ENCODE measurements around the gene TPX2.
"Not testable (repeated sequence)": the region's sequence is repeated elsewhere in the genome, so short reads cannot be mapped to it uniquely, and the experiment has no call there.

Gene TPX2

GRCh38 chr20:31821427-31821826 is 82.3 kb downstream of the TPX2 start:
- TF ChIP-seq Cebpa-rat (IDR thresholded peaks at IDR 0.05): no peak
- Histone ChIP-seq H3K9me3 (no peaks in the 10 kb centered on the region), H3K27ac (no peak overlapping the region), H3K4me3 (no peak overlapping the region), H3K4me2 (no peak overlapping the region), H3K4me1 (peaks cover 29% of the 10 kb centered on the region), H4K20me1 (no peaks in the 10 kb centered on the region), H3K27me3 (no peaks in the 10 kb centered on the region), H3K9ac (no peak overlapping the region), H3K36me3 (no peaks in the 10 kb centered on the region)

GRCh38 chr20:31822421-31823330 is 83.6 kb downstream of the TPX2 start:
- H3K4me2 ChIP-seq: peak overlapping the region; percentile 77
- no peaks in the 10 kb centered on the region for H3K9me3 ChIP-seq
- TF ChIP-seq Cebpa-rat (IDR thresholded peaks at IDR 0.05): no peak
- peaks cover 29% of the 10 kb centered on the region for H3K4me1 ChIP-seq
- peak overlapping the region; percentile 40; the same call in 1 of the 2 replicates for H3K4me3 ChIP-seq
- H3K9ac ChIP-seq: no peak overlapping the region; the same call in 1 of the 2 replicates
- H3K27me3 ChIP-seq: no peaks in the 10 kb centered on the region
- no peak overlapping the region for H3K27ac ChIP-seq
- no peaks in the 10 kb centered on the region for H4K20me1 ChIP-seq
- H3K36me3 ChIP-seq: no peaks in the 10 kb centered on the region

GRCh38 chr20:31823360-31824124 is 84.5 kb downstream of the TPX2 start:
- H3K9me3 ChIP-seq: no peaks in the 10 kb centered on the region
- no peaks in the 10 kb centered on the region for H3K27me3 ChIP-seq
- no peak overlapping the region for H3K4me3 ChIP-seq
- no peak for TF ChIP-seq Cebpa-rat (IDR thresholded peaks at IDR 0.05)
- H3K4me2 ChIP-seq: peak overlapping the region; percentile 77
- peak overlapping the region; percentile 44; the same call in 1 of the 2 replicates for H3K27ac ChIP-seq
- H4K20me1 ChIP-seq: no peaks in the 10 kb centered on the region
- peaks cover 29% of the 10 kb centered on the region for H3K4me1 ChIP-seq
- no peaks in the 10 kb centered on the region for H3K36me3 ChIP-seq
- H3K9ac ChIP-seq: peak overlapping the region; percentile 58; the same call in 1 of the 2 replicates

- no peak for TF ChIP-seq Cebpa-rat (IDR thresholded peaks at IDR 0.05)
- H4K20me1 ChIP-seq: no peaks in the 10 kb centered on the region
- H3K9ac ChIP-seq: peak overlapping the region; percentile 58; the same call in 1 of the 2 replicates
- no peaks in the 10 kb centered on the region for H3K36me3 ChIP-seq
- peak overlapping the region; percentile 44; the same call in 1 of the 2 replicates for H3K27ac ChIP-seq
- peaks cover 30% of the 10 kb centered on the region for H3K4me1 ChIP-seq
- H3K27me3 ChIP-seq: no peaks in the 10 kb centered on the region
- H3K9me3 ChIP-seq: no peaks in the 10 kb centered on the region
- H3K4me3 ChIP-seq: no peak overlapping the region
- peak overlapping the region; percentile 77 for H3K4me2 ChIP-seq
Observed at GRCh38 chr20:31824125-31824485, 85.0 kb downstream of the TPX2 start.

- peak overlapping the region; percentile 44; the same call in 1 of the 2 replicates for H3K27ac ChIP-seq
- no peaks in the 10 kb centered on the region for H3K36me3 ChIP-seq
- no peak overlapping the region for H3K4me3 ChIP-seq
- no peaks in the 10 kb centered on the region for H4K20me1 ChIP-seq
- peak overlapping the region; percentile 77 for H3K4me2 ChIP-seq
- H3K9ac ChIP-seq: peak overlapping the region; percentile 19; the same call in 1 of the 2 replicates
- H3K27me3 ChIP-seq: no peaks in the 10 kb centered on the region
- no peaks in the 10 kb centered on the region for H3K9me3 ChIP-seq
- H3K4me1 ChIP-seq: peaks cover 36% of the 10 kb centered on the region
- no peak for TF ChIP-seq Cebpa-rat (IDR thresholded peaks at IDR 0.05)
Observed at GRCh38 chr20:31824554-31825313, 85.6 kb downstream of the TPX2 start.

- no peaks in the 10 kb centered on the region for H3K9me3 ChIP-seq
- H3K36me3 ChIP-seq: no peaks in the 10 kb centered on the region
- H4K20me1 ChIP-seq: no peaks in the 10 kb centered on the region
- H3K4me3 ChIP-seq: no peak overlapping the region
- no peak overlapping the region for H3K27ac ChIP-seq
- TF ChIP-seq Cebpa-rat (IDR thresholded peaks at IDR 0.05): no peak
- H3K4me2 ChIP-seq: no peak overlapping the region
- no peaks in the 10 kb centered on the region for H3K27me3 ChIP-seq
- peaks cover 46% of the 10 kb centered on the region for H3K4me1 ChIP-seq
- no peak overlapping the region for H3K9ac ChIP-seq
Observed at GRCh38 chr20:31826074-31826473, 87.0 kb downstream of the TPX2 start.

GRCh38 chr20:31827059-31827458 is 88.0 kb downstream of the TPX2 start:
- peaks cover 46% of the 10 kb centered on the region for H3K4me1 ChIP-seq
- H3K36me3 ChIP-seq: no peaks in the 10 kb centered on the region
- H3K27me3 ChIP-seq: no peaks in the 10 kb centered on the region
- TF ChIP-seq Cebpa-rat (IDR thresholded peaks at IDR 0.05): no peak
- no peak overlapping the region for H3K4me2 ChIP-seq
- no peak overlapping the region for H3K4me3 ChIP-seq
- H3K9ac ChIP-seq: no peak overlapping the region
- no peaks in the 10 kb centered on the region for H3K9me3 ChIP-seq
- H3K27ac ChIP-seq: no peak overlapping the region
- no peaks in the 10 kb centered on the region for H4K20me1 ChIP-seq

GRCh38 chr20:31828016-31828415 is 88.9 kb downstream of the TPX2 start:
- not testable (repeated sequence) for H3K27ac ChIP-seq, H4K20me1 ChIP-seq, H3K36me3 ChIP-seq, H3K27me3 ChIP-seq, H3K9ac ChIP-seq, H3K9me3 ChIP-seq, H3K4me3 ChIP-seq, H3K4me2 ChIP-seq
- H3K4me1 ChIP-seq: peaks cover 37% of the 10 kb centered on the region

GRCh38 chr20:31829731-31830130 is 90.6 kb downstream of the TPX2 start:
- H3K4me1 ChIP-seq: peaks cover 33% of the 10 kb centered on the region
- no peak overlapping the region for H3K4me3 ChIP-seq
- no peak overlapping the region for H3K9ac ChIP-seq
- no peaks in the 10 kb centered on the region for H3K36me3 ChIP-seq
- no peak overlapping the region for H3K27ac ChIP-seq
- no peaks in the 10 kb centered on the region for H3K9me3 ChIP-seq
- TF ChIP-seq Cebpa-rat (IDR thresholded peaks at IDR 0.05): no peak
- H3K4me2 ChIP-seq: peak overlapping the region; percentile 70
- no peaks in the 10 kb centered on the region for H3K27me3 ChIP-seq
- H4K20me1 ChIP-seq: no peaks in the 10 kb centered on the region

Data from BLaER1 (cell line).